RWPE1 (cell line): ENCODE results near the gene RUSC1.

Experiments used
- CTCF ChIA-PET: fragments of 350-600 bp; sonication (Branson Sonifier 250); formaldehyde crosslinking; extraction: SDS; loops from one replicate; lab custom pipeline; 2021; lab: Yijun Ruan, JAX
- POLR2A ChIA-PET: fragments of 400-600 bp; formaldehyde crosslinking; extraction: SDS; loops from one replicate; lab custom pipeline; 2020; ENCODE audit warnings: antibody characterized with exemption; ENCODE audit not compliant: low non-redundant PET; lab: Yijun Ruan, JAX
- DNase-seq: peaks from one replicate; pipeline ENCODE4 v3.0.0; 2012; ENCODE audit warnings: low spot score
- H3K27ac ChIP-seq: fragments of 450-650 bp; 2 replicates; pipeline ENCODE4 v1.5.1; 2017
- CTCF ChIP-seq: fragments of 450-650 bp; conservative IDR thresholded peaks from 2 replicates; pipeline ENCODE4 v1.5.1; 2017; ENCODE audit warnings: low read depth, mild to moderate bottlenecking

Gene RUSC1

GRCh38 chr1:155309423-155310021 lies 11.2 kb upstream of the RUSC1 start:
- TF ChIP-seq CTCF: no peak
- POLR2A ChIA-PET: no interaction called here
- CTCF ChIA-PET: interaction anchor here (1.0 to 1.1 kb wide), 2 partner anchors 13 to 58 kb away, joined by 3 to 4 read pairs; no protein-coding TSS in a partner anchor
- H3K27ac ChIP-seq: peak overlapping the region; percentile 96
- DNase-seq: no peak

GRCh38 chr1:155313261-155313660 lies 7.4 kb upstream of the RUSC1 start:
- POLR2A ChIA-PET: no interaction called here

GRCh38 chr1:155316922-155317321 lies 3.8 kb upstream of the RUSC1 start:
- TF ChIP-seq CTCF: no peak
- no peak for DNase-seq
- H3K27ac ChIP-seq: no peak overlapping the region
- ChIA-PET POLR2A (no interaction called here), CTCF (interaction anchor here (0.6 kb wide), 1 partner anchor 15 kb away, joined by 3 read pairs; no protein-coding TSS in a partner anchor)

More at GRCh38 chr1:155313261-155313660, 7.4 kb upstream of the RUSC1 start:
- CTCF ChIA-PET: interaction anchor here (0.6 to 1.1 kb wide), 3 partner anchors 10 to 145 kb away, joined by 3 to 5 read pairs (median 3); no protein-coding TSS in a partner anchor
- TF ChIP-seq CTCF: no peak
- peak overlapping the region; percentile 45 for H3K27ac ChIP-seq
- no peak for DNase-seq

GRCh38 chr1:155318082-155318481 lies 2.6 kb upstream of the RUSC1 start:
- ChIA-PET POLR2A (no interaction called here), CTCF (interaction anchor here (0.6 kb wide), 1 partner anchor 167 kb away, joined by 3 read pairs; no protein-coding TSS in a partner anchor)
- TF ChIP-seq CTCF: no peak
- peak overlapping the region; percentile 61 for H3K27ac ChIP-seq
- DNase-seq: no peak

- TF ChIP-seq CTCF: no peak
- peak overlapping the region; percentile 98 for H3K27ac ChIP-seq
- no peak for DNase-seq
- ChIA-PET CTCF (interaction anchor here (0.7 to 5.1 kb wide), 2 partner anchors 53 to 69 kb away, joined by 3 to 34 read pairs; no protein-coding TSS in a partner anchor), POLR2A (no interaction called here)
Measured at GRCh38 chr1:155319536-155319935, 1.2 kb upstream of the RUSC1 start.

GRCh38 chr1:155320252-155320651 lies 442 bp upstream of the RUSC1 start:
- ChIA-PET POLR2A (no interaction called here), CTCF (interaction anchor here (0.5 to 5.1 kb wide), 5 partner anchors 44 to 823 kb away, joined by 3 to 34 read pairs (median 3); no protein-coding TSS in a partner anchor)
- no peak for DNase-seq
- peak overlapping the region; percentile 98 for H3K27ac ChIP-seq
- TF ChIP-seq CTCF: no peak
